ENCODE data around the gene GRIK4.

DNA sequence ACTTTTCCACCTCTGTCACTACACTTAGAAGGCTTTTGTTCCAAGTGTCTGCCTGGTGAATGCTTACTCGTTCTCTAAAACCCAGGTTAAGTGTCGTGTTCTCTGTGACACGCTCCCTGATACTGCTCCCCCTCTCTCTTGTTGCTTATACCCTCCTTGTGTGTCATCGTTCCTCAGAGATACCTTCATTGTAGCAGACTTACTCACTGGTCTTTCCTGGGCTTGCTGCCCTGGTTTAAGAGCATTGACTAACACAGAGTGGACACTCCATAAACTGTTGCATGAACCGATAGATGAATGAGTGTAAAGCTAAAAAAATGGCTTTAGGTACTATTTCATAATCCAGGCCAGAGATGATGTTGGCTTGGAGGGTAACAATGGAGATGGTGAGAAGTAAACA, 171.3 kb downstream of the GRIK4 start:
- TF ChIP-seq, protein P1, sequence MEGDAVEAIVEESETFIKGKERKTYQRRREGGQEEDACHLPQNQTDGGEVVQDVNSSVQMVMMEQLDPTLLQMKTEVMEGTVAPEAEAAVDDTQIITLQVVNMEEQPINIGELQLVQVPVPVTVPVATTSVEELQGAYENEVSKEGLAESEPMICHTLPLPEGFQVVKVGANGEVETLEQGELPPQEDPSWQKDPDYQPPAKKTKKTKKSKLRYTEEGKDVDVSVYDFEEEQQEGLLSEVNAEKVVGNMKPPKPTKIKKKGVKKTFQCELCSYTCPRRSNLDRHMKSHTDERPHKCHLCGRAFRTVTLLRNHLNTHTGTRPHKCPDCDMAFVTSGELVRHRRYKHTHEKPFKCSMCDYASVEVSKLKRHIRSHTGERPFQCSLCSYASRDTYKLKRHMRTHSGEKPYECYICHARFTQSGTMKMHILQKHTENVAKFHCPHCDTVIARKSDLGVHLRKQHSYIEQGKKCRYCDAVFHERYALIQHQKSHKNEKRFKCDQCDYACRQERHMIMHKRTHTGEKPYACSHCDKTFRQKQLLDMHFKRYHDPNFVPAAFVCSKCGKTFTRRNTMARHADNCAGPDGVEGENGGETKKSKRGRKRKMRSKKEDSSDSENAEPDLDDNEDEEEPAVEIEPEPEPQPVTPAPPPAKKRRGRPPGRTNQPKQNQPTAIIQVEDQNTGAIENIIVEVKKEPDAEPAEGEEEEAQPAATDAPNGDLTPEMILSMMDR (conservative IDR thresholded peaks at IDR 0.05; ENCODE audit: low read length) = no peak
- no peak for TF ChIP-seq EZH2phosphoT487 (IDR thresholded peaks at IDR 0.05; ENCODE audit: borderline replicate concordance)
